K562 (cell line): Measurements from ENCODE around the gene RNH1. TPM values are rescaled to one million over a fixed set of nuclear protein-coding genes. Genes with fewer than 3 reads are reported as not detected.

Experiments used
- ARID4B ChIP-seq: sonication (generic); formaldehyde crosslinking; IDR thresholded peaks from 2 replicates; pipeline ENCODE4 v1.8.0; 2022; ENCODE audit warnings: mild to moderate bottlenecking, missing genetic modification reagents
- ETV1 ChIP-seq: fragments of 450-650 bp; conservative IDR thresholded peaks from 2 replicates; pipeline ENCODE4 v1.6.1; 2016; ENCODE audit warnings: missing genetic modification characterization, control low read depth, low read depth, missing compliant biosample characterization
- FOXJ3 ChIP-seq: sonication (generic); formaldehyde crosslinking; IDR thresholded peaks from 2 replicates; pipeline ENCODE4 v1.4.0; 2020; ENCODE audit warnings: mild to moderate bottlenecking, missing genetic modification reagents
- PBX2 ChIP-seq, 2 experiments: IDR thresholded peaks in 1 of 2; conservative IDR thresholded peaks in 1 of 2; 2 replicates each; pipeline ENCODE4 v1.6.1; 2016; ENCODE audit warnings: low read depth in 2 of 2, mild to moderate bottlenecking in 1 of 2, missing compliant biosample characterization in 1 of 2, missing genetic modification characterization in 1 of 2, moderate library complexity in 1 of 2
- ZBTB40 ChIP-seq, 2 experiments: fragments of 450-650 bp in 1 of 2; sonication (generic) in 1 of 2; formaldehyde crosslinking in 1 of 2; IDR thresholded peaks; 2 replicates each; pipeline versions ENCODE4 v1.7.1 to v1.9.0; 2016 to 2022; ENCODE audit warnings: inconsistent platforms in 1 of 2, mild to moderate bottlenecking in 1 of 2, missing genetic modification reagents in 1 of 2
- ZKSCAN1 ChIP-seq: fragments of 150-350 bp; IDR thresholded peaks from 2 replicates; pipeline ENCODE4 v1.6.1; 2016; ENCODE audit warnings: low read depth, low read length
- polyA plus RNA-seq, 8 experiments: library from polyadenylated mRNA; depleted of rRNA in 4 of 8; stranded (reverse) in 5 of 8; unstranded in 3 of 8; fragments of >200 nt; fragmentation: Nextera tagmentation in 2 of 8; fragmentation: Illumina TruSeq in 1 of 8; extraction: Ambion mirVana in 2 of 8; extraction: Trizol in 1 of 8; gene quantifications; 2 replicates each; pipeline versions ENCODE4 v1.2.1 to v1.2.3, GENCODE V29; 2011 to 2014; ENCODE audit warnings: inconsistent platforms in 1 of 8, missing spikeins in 1 of 8
- total RNA-seq, 7 experiments: library from RNA; depleted of rRNA in 6 of 7; stranded (reverse); fragments of >200 nt in 6 of 7; fragmentation: Illumina TruSeq in 2 of 7; extraction: Trizol in 2 of 7; gene quantifications; 2 replicates each; pipeline versions ENCODE4 v1.2.1 to v1.2.3, GENCODE V29; 2011 to 2021; ENCODE audit warnings: low replicate concordance in 1 of 7

RNH1 gene
- total and polyA plus RNA-seq, 9 of the 15 experiments (the other 6 are each of a cell fraction or from before 2014, with no cell fraction given) = 2.5 to 160 (median 44.3) TPM

- TF ChIP-seq ZBTB40 (IDR thresholded peaks at IDR 0.05) = peak; percentile 74
- TF ChIP-seq ZBTB40 (CRISPR knock-in tag; IDR thresholded peaks at IDR 0.05) = no peak
- no peak for TF ChIP-seq FOXJ3 (CRISPR knock-in tag)
- no peak for TF ChIP-seq PBX2 (CRISPR knock-in tag; IDR thresholded peaks at IDR 0.05; ENCODE audit: low read depth)
- TF ChIP-seq PBX2 (tag; conservative IDR thresholded peaks at IDR 0.05; ENCODE audit: low read depth) = no peak
- TF ChIP-seq ARID4B = peak; percentile 76
- peak; percentile 68; the same call in 1 of the 2 replicates for TF ChIP-seq ZKSCAN1
- TF ChIP-seq ETV1 (tag) = peak; percentile 70
These were observed 11.6 kb upstream of the RNH1 start (continued) for GRCh38 chr11:518463-519202.
